Measurements from ENCODE around the gene COIL. TPM values are rescaled to one million over a fixed set of nuclear protein-coding genes. Genes with fewer than 3 reads are reported as not detected.
A peak's percentile ranks its signal among the peaks of the same experiment; 100 is the strongest.

The COIL gene
- total and polyA plus RNA-seq, 2 of the 13 experiments (the other 11 are each of a cell fraction or from before 2014, with no cell fraction given) = 8.1 to 29.4 TPM

DNA sequence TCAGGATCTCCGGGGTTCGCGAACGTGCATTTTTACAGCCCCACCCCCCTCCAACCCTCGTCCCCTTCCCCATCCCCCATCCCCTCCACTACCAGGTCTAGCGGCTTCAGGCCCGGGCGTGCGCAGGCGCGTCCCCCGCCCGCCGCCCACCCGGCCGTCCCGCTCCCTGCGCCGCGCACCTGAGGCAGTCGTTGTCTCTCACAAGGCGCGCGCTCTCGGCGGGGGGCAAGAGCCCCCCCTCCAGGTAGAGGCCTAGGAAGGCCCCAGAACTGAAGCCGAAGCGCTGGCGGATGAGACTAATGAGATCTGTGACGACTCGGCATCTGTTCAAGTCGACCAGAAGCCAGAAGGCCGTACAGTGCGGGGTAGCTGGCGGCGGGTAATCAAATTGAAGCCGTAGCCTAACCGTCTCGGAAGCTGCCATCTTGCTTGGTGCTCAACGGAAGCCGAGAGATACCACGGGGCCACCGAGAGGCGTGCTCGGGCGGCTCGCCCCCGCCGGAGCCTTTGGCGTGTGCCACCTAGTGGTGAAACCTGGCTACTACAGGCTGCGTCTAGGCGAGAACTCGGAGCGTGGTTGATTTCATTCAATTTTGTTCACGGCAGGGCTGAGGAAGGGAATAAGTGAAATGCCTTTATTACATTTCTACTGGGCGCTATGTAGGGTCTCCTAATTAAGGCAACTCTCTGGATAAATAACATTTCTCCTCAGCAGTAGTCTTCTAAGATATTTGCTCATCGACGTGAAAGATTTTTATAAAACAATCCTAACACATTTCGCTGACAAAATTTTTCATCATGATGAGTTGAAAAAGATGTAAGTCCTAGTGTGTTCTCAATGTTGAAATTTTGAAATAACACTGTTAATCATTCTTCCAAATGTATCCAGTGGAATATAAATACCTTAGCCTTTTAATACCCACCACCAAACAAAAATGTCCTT is at the start of gene COIL (continued):
- peak; percentile 92 for TF ChIP-seq UBTF (CRISPR knock-in tag; IDR thresholded peaks at IDR 0.05)
- TF ChIP-seq, protein P1, sequence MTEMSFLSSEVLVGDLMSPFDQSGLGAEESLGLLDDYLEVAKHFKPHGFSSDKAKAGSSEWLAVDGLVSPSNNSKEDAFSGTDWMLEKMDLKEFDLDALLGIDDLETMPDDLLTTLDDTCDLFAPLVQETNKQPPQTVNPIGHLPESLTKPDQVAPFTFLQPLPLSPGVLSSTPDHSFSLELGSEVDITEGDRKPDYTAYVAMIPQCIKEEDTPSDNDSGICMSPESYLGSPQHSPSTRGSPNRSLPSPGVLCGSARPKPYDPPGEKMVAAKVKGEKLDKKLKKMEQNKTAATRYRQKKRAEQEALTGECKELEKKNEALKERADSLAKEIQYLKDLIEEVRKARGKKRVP (CRISPR knock-in tag; IDR thresholded peaks at IDR 0.05) = peak in 1 of 2 experiments; percentile 49; a peak in 1 of 4 replicates
- peak; percentile 36; the same call in 1 of the 2 replicates for TF ChIP-seq ZNF746 (CRISPR knock-in tag; IDR thresholded peaks at IDR 0.05)
- peak; percentile 90 for TF ChIP-seq ZFP91 (CRISPR knock-in tag; IDR thresholded peaks at IDR 0.05; ENCODE audit: borderline replicate concordance)
- peak; percentile 83 for TF ChIP-seq KLF12 (CRISPR knock-in tag; IDR thresholded peaks at IDR 0.05; ENCODE audit: borderline replicate concordance)
- TF ChIP-seq REPIN1 (CRISPR knock-in tag; IDR thresholded peaks at IDR 0.05; ENCODE audit: borderline replicate concordance, low read depth) = peak; percentile 90
- peak; percentile 74 for TF ChIP-seq ZNF138 (CRISPR knock-in tag; IDR thresholded peaks at IDR 0.05; ENCODE audit: low read depth)
- peak; percentile 47; the same call in 1 of the 2 replicates for TF ChIP-seq HNRNPL (IDR thresholded peaks at IDR 0.05; ENCODE audit: low read depth, low read length)
- TF ChIP-seq, protein P2, sequence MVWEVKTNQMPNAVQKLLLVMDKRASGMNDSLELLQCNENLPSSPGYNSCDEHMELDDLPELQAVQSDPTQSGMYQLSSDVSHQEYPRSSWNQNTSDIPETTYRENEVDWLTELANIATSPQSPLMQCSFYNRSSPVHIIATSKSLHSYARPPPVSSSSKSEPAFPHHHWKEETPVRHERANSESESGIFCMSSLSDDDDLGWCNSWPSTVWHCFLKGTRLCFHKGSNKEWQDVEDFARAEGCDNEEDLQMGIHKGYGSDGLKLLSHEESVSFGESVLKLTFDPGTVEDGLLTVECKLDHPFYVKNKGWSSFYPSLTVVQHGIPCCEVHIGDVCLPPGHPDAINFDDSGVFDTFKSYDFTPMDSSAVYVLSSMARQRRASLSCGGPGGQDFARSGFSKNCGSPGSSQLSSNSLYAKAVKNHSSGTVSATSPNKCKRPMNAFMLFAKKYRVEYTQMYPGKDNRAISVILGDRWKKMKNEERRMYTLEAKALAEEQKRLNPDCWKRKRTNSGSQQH (CRISPR knock-in tag; IDR thresholded peaks at IDR 0.05; ENCODE audit: low read depth) = peak; percentile 77; the same call in 1 of the 2 replicates
- TF ChIP-seq WIZ (CRISPR knock-in tag; IDR thresholded peaks at IDR 0.05) = no peak; the same call in 1 of the 2 replicates
- no peak for TF ChIP-seq SMARCC2 (IDR thresholded peaks at IDR 0.05)
- TF ChIP-seq, protein P3, sequence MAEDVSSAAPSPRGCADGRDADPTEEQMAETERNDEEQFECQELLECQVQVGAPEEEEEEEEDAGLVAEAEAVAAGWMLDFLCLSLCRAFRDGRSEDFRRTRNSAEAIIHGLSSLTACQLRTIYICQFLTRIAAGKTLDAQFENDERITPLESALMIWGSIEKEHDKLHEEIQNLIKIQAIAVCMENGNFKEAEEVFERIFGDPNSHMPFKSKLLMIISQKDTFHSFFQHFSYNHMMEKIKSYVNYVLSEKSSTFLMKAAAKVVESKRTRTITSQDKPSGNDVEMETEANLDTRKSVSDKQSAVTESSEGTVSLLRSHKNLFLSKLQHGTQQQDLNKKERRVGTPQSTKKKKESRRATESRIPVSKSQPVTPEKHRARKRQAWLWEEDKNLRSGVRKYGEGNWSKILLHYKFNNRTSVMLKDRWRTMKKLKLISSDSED (CRISPR knock-in tag; IDR thresholded peaks at IDR 0.05) = no peak
- peak; percentile 86 for TF ChIP-seq KLF11 (CRISPR knock-in tag; IDR thresholded peaks at IDR 0.05)
- peak; percentile 68 for TF ChIP-seq FOXA3 (CRISPR knock-in tag; IDR thresholded peaks at IDR 0.05)
- TF ChIP-seq, protein P4, sequence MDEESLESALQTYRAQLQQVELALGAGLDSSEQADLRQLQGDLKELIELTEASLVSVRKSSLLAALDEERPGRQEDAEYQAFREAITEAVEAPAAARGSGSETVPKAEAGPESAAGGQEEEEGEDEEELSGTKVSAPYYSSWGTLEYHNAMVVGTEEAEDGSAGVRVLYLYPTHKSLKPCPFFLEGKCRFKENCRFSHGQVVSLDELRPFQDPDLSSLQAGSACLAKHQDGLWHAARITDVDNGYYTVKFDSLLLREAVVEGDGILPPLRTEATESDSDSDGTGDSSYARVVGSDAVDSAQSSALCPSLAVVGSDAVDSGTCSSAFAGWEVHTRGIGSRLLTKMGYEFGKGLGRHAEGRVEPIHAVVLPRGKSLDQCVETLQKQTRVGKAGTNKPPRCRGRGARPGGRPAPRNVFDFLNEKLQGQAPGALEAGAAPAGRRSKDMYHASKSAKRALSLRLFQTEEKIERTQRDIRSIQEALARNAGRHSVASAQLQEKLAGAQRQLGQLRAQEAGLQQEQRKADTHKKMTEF (CRISPR knock-in tag; IDR thresholded peaks at IDR 0.05) = peak; percentile 93
